HG03066 (cell line): ENCODE data around the gene PTPRG.

Experiments used
- ATAC-seq: cut with Tn5 transposase; IDR thresholded peaks from one replicate; pipeline ENCODE4 v1.9.1; 2021; ENCODE audit warnings: low read depth; ENCODE audit not compliant: unreplicated experiment

PTPRG gene

DNA sequence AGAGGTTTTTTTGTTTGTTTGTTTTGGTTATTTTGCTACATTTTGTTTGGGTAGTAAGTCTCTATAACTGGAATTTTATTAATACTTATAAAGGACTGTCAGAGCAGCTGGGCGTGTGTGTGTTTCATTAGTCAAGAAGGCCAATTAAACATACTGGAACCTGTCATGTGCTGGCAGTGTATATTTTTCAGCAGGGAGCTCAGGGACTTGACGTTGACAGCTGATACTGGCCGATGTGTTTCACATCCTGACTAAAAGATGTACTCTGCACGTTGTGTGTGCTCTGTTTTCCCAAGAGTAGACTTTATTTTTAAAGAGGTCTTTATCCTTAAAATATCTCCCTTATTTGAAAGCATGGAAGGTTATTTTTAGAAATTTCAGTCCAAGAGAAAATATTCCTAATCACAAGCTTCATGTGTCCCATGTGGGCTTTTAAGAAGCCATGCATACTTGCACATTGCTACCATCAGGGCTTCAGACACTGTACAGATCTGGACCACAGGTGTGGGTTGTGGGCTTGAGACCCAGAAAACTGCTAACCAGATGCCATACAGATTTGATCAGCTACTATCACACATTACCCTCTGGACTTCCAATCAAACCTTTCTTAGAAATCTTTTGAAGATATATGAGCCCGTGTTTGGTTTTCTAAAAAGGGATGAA, 676.0 kb downstream of the PTPRG start:
- no peak for ATAC-seq

DNA sequence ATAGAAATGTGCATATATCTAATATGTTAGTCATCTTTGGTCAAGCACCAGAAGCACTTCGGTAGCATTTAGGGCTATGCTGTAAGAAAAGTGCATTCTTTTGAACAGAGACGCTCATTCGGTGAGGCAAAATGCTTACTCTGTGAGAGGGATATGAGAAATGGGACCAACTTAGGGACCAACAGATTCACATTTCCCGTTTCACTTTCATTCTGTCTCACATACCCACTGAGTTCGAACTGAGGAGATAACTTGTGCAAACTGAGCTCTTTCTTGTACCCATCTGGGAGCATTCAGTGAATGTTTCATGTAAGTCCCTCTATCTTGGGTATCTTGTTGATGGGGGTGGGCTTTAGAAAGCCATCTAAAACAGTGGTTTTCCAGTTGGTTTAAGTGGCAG, 676.6 kb downstream of the PTPRG start:
- ATAC-seq: no peak

DNA sequence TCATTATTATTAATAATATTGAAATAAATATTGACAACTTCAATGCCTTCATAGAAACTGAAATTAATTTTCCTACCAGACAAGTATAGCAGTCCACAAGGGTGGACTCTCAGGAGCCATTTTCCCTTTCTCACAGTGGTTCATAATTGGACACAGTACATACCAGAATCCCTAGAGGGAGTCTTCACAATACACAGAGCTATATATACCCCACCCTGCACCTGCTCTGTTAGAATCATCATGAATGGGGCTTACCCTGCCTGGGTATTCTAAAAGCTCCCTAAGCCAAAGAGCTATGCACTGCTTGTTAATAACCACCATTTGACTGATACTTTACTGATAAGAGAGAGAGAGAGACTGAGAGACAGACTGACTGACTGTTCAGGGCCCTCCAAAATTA, 677.1 kb downstream of the PTPRG start:
- no peak for ATAC-seq

DNA sequence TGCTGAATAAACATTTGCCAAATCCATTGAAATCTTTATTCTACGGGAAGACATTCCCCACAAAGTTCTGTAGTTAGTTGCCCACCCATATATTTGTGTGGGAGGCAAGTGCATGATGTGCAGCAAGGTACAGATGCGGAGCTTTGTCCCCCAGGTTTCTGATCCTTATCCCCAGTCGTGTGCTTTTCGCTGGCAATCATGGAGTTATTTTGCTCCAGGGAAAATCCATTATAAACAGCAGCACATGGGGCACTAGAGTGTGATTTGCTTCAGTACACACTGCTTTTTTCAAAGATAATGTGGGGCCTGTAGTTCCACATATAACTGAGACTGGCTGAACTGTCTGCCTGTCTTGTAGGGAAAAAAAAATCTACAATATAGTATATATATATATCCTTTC, 679.9 kb downstream of the PTPRG start:
- no peak for ATAC-seq

DNA sequence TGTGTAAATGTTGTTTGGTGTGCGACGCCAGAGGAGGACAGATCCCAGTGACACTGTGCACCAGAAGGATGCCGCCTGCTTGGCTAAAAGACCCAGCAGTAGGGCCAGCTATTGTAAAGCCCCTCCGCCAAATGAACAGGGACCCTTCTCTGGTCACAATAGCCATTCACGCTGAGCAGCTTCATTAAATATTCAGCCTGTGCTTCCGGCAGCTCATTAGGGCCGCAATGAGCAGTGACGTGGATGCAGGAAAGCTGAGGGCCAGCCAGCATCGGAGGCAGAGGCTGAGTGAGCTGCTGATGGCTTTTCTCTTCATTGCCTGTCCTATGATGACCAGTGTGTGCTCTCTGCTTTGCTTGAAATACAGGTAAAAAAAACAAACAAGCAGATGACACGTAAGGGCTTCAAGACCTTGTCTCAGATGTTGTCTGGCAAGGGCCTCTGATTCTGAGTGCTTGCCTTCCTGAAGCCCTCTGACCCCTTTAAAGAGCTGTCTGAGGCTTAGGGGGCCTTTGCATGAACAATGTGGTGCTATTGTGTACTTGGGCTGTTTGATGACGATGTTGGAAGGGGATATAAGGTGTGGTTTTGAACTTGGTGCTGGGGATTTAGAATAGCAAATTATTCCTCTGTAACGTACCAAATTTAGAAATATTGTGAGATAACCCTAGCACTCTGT, 681.6 kb downstream of the PTPRG start:
- ATAC-seq: no peak

DNA sequence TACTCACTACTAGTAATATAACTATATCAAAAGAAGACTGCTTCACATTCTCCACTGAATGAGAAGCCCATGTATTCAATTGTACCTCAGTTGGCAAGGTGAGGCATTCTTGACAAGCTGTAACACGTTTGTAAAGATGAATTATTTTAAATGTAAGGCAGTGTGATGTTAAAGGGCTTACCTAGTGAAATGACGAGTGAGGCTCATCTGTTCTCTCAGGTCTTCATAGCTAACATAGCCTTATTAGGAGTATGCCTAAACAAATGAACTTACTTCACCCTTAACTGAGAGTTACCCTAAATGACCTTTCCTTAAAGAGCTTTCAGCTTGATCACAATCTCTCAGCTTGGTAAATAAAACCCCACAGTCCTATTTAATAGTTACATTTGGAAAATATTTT, 684.7 kb downstream of the PTPRG start:
- ATAC-seq: no peak

DNA sequence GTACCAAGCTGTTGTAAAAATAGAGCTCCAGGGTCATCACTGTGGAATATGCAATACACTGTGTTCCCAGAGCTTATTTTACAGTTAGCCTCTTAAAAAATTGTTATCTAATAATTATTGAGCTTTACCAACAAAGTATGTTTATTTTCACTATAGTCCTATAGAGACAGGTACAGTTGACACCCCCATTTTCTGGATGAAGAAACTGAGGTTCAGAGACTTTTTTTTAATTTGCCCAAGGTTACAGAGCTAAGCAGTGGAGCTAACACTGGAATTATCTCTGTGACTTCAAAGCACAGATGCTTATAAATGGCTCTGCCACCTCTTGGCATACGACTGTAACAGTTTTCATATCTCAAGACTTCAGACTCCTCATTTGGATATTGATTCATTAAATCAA, 685.6 kb downstream of the PTPRG start:
- no peak for ATAC-seq

DNA sequence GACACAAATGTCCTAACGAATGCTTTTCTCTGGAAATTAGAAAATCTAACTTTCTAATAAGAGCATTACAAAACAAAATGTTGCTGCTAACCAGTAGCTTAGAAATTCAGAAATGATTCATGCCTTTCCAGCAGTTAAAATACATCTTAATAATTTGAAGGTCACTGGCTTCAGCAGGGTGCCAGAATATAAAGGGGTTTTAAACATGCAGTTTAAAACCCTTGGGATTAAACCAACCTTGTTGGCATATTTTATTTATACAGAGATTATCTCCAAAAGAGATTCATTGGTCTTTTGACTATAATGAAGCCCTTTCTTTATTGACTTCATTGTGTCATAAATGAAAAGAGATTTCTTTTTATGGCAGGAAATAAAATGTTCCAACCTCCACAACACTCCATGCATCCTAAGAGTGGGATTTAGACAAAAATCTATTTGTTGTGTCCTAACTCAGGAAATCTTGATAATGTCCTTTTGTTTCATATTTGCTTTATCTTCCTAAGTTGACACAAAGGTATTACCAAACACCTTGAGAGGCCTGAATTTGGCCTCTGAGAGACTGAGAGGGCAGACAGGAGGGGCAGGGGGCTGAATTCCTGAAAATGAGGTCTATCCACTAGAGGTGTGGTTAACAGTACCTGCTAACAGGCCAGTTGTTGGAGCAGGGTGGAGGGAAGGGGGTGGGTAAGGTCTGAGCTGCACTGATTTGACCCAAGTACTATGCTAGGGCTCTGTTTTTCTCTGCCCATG, 687.5 kb downstream of the PTPRG start:
- no peak for ATAC-seq

DNA sequence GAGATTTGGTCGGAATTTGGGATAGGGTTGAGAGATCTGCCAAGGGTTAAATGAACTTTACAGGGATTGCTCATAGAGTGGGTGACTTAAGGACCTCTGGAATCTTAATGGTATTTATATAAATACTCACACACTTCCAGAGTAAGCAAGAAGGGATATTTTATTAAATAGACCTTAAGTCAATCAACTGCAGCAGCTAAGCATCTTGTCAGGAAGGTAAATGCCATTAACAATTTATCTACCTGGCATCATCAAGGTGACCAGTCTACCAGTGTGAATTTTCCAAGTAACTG, 688.1 kb downstream of the PTPRG start:
- ATAC-seq: no peak

DNA sequence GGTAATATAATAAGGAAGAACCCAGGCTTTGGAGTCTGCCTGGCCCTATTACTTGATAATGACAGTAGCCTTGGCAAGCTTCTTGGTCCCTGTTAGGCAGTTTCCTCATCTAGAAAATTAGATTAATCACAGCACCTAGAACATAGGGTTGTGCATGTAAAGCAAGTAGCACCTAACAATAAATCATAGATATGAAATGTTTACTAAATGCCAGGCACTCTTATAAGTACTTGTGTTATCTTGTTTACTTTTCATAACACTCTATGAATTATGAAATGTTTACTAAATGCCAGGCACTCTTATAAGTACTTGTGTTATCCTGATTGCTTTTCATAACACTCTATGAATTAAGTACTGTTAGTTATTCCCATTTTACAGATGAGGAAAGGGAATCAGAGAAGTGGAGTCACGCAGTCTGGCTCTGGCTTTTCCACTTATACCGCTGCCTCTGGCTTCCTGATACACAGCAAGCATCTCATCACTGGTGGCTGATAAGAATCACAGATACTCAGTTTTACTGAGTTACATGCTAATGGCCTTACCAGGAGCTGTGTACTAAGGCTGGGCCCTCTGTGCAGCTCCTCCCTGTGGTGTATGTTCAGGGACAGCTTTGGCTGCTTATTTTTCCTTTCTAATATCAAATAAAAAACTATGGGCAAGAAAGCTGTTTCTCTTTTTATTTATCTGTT, 688.6 kb downstream of the PTPRG start:
- no peak for ATAC-seq

DNA sequence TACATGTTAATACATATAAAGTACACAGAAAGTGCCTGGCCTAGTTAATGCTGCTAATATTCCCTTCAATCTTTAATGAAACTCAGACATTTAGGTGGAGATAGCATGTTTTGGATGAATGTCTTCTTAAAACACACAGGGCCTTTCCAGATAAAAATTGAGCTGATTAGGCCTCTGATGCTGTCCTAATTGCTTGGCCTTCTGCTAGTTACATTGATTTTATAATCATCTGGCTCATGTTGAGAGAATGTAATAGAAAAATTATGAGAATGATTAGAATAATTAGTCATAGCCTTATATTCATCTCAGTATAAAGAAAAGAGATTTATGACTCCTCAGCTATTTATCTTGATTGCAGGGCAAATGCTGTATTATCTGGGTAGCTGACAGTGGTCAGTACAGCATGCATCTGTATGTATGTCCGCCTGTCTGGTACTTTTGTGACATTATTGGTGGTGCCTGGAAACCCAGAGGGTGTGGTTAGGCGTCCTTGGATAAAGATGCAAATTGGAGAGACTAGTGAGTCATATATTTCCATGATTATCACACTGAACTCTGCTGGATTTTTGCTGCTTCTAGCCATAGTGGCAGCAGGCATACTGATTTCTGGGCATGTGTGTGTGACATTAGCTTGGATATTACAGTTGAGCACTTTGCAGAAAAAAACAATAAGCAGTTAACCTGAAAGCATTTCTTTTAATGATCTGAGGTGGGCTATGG, 691.2 kb downstream of the PTPRG start:
- ATAC-seq: no peak

DNA sequence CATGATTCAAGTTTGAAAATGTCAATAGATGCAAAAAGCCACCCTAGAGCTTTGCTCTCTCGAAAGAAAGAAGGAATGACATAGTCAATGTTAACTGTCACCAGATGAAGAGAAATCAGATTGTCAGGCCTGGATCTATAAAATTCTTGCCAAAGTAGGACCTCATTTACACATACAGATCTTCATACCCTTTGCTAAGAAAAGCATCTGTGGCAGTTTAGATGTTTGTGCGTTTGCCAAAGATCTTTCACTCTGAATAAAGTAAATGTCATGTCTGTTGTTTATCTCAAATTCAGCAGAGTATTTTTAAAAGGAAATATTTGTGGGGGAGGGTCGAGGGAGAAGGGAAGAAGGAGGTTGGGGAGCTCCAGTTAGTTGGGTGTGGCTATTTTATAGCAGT, 692.6 kb downstream of the PTPRG start:
- ATAC-seq: no peak

DNA sequence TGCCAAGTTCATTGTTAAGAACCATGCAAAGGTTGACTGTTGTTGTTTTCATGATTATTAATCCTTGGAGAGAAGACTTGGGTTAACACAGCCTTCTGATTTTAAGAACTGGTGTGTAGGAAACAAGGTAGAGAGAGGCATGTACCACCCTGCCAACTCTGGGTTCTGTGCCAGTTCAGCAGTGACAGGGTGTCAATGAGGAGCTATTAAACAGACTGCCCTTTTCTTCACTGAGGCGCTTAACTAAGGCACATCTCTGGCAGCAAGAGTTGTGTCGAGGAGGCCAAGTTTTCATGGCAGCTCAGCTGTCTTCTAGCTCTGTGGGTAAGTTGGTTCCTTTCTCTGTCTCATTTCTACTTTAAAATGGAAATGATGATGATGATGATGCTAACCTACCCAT, 694.4 kb downstream of the PTPRG start:
- ATAC-seq: no peak

DNA sequence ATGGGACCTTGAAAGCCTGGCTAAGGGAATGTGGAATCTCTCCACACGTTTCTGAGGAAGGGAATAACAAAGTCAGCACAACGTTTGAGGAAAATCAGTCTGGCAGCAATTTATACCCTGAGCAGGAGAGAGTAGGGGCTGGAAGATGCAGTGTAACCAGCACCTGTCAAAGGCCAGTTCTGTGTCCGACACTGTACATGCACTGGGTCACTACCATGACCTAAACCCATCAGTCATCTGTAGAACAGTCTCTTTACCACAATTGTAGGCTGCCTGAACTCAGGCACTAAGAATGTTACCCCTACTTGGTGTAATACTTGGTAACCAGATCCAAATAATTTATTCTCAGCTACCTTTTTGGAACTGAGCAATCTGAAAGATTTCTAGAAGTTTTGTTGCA, 698.6 kb downstream of the PTPRG start:
- no peak for ATAC-seq

DNA sequence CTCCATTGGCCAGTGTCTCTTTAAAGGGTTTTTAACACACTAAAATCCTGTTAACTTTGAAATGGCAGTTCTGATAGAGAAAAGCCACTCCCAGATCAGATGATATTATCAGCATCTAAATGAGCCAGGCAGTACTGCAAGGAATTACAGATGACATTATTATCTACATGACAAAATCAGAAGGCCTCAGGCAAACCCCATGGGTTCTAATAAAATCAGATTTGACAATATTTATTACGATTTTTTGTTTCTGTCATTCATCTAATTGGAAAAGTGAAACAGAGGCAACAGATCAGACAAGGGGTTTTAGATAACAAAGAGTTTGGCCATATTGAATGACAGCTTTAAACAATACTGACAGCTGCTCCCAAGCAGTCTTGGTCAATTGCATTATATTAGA, 699.3 kb downstream of the PTPRG start:
- no peak for ATAC-seq

DNA sequence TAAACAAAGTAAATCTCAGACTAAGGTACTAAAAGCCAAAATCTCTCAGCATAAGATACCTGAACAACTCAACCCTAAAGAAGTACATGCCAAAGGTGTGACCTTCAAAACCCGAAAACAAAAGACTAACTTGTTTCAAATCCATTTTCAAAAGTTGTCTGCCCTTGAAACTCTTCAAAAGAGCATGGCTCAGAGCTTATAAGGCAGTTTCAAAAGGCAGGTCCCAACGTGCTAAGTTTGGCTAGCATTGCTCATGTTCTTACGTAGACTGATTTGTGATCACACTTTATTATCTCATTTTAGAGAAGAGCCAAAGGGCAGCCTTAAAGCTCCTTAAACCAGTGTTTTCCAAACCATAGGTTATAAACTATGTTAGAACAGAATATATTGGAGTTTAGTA, 699.8 kb downstream of the PTPRG start:
- ATAC-seq: no peak

DNA sequence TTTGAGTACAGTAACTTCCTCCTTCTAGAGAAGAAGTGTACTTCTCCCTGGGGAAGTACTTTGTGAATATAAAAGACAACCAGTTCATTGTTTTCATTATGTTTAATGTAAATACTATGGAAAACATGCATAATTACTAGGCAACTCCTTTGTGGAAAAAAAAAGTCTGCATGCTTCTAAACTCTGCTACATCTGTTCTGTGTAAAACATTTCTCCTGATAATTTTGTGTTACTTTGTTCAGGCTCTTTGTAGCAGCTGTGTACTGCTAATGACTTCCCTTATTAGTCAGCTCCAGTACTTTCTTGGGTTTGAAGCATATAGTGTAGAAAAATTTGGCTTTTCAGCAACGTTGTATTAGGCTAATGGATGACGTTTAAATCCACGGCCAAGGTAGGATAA, 700.4 kb downstream of the PTPRG start:
- no peak for ATAC-seq

DNA sequence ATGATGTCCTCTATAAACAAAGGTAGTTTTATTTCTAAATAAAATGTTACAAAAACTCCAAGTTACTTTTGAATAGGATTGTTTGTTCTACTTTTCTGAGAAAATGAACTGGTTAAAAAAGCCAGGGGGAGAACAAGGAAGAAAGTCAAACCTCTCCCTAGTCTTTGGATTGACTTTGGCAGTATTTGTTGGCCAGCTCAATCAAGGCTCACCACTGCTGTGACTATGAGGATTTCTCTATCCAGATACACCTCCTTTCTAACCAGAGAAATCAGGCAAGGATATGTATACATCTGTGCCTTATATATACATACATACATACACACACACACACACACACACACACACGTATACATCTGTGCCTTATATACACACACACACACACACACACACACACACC, 704.2 kb downstream of the PTPRG start:
- ATAC-seq: no peak

DNA sequence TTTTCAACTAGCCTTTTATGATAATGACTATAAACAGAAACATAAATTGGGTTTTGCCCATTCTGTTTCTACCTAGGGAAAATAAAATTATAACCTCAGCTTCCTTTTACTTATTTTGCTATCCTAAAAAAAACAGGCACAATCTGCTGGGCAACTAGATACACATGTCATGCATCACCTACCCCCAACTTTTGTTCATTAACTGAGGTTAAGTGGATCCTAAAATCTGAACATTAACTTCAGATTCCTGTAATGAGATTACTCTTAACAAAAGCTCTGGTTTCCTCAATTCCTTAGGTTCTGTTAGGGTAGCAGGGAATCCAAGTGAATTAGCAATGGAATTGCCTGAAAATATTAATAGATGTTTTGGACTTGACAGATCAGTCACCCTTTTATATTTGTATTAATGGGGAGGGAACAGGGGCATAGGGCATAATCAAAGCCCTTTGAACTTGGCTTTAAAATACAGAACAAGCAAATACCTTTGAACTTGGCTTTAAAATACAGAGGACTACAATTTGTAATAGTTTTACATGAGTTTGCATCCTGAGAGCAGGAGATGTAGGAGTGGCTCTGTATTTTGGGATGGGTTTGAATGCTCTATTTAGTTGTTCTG, 705.4 kb downstream of the PTPRG start:
- ATAC-seq: no peak

DNA sequence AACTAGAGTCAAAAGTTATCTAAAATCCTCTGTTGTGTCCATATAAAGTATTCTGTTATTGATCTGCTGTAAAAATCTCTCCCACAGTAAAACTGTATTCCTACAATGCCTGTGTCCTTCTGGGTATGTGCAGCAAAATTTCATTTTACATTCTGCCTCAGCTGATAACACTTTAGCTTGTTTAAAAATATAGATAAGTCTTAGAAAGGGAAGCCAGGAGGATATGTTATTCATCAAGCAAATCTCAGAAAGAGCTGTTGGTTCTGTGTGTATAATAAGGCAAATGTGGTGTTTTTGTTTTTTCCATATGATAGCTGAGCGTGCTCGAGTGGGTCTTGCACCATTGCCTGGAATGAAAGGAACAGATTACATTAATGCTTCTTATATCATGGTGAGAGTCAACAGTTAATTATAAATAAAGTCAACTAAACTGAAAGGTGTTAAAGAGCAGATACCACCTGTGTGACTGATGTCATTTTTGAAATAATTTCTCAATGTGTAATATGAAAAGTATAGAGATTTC, 715.3 kb downstream of the PTPRG start:
- no peak for ATAC-seq
